ENCODE measurements around the gene MLF1. TPM values are rescaled to one million over a fixed set of nuclear protein-coding genes. Genes with fewer than 3 reads are reported as not detected.
"Not testable (repeated sequence)": the region's sequence is repeated elsewhere in the genome, so short reads cannot be mapped to it uniquely, and the experiment has no call there.

Gene MLF1
- total RNA-seq, 4 donors from 2014 or later, result 5.4 to 11.0 (median 6.0) TPM

DNA sequence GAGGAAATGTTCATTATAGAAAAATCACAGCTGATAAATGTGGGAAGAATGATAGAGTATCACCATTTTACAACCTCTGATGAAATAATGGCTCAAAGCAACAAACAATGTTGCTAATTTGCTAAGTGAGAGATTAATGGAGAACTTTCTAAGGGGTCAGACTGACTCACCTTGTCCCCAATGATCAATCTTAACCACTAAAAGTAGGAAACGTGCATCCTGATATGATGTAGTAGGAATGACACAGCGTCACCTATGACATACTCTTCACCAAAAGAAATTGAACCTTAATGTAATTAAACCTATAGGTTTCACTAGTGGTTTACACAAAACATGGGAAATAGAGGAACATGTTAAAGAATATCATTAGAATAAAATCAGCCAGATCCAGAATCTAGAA is 35.1 kb upstream of the MLF1 start:
- WGBS, 2 donors, result 83 to 89% methylated on average over 2 of the region's 2 CpGs
- no peak for TF ChIP-seq POLR2A (IDR thresholded peaks at IDR 0.05)
- TF ChIP-seq, protein P1, sequence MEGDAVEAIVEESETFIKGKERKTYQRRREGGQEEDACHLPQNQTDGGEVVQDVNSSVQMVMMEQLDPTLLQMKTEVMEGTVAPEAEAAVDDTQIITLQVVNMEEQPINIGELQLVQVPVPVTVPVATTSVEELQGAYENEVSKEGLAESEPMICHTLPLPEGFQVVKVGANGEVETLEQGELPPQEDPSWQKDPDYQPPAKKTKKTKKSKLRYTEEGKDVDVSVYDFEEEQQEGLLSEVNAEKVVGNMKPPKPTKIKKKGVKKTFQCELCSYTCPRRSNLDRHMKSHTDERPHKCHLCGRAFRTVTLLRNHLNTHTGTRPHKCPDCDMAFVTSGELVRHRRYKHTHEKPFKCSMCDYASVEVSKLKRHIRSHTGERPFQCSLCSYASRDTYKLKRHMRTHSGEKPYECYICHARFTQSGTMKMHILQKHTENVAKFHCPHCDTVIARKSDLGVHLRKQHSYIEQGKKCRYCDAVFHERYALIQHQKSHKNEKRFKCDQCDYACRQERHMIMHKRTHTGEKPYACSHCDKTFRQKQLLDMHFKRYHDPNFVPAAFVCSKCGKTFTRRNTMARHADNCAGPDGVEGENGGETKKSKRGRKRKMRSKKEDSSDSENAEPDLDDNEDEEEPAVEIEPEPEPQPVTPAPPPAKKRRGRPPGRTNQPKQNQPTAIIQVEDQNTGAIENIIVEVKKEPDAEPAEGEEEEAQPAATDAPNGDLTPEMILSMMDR (IDR thresholded peaks at IDR 0.05), result no peak
- no peak overlapping the region for H3K4me3 ChIP-seq (ENCODE audit: low read depth, poor library complexity, severe bottlenecking)
- no peak for DNase-seq (ENCODE audit: low spot score in 2 of 2)
- intact Hi-C loops (cut with DNase I; ENCODE audit: low total_unique reads), result no loop called here

DNA sequence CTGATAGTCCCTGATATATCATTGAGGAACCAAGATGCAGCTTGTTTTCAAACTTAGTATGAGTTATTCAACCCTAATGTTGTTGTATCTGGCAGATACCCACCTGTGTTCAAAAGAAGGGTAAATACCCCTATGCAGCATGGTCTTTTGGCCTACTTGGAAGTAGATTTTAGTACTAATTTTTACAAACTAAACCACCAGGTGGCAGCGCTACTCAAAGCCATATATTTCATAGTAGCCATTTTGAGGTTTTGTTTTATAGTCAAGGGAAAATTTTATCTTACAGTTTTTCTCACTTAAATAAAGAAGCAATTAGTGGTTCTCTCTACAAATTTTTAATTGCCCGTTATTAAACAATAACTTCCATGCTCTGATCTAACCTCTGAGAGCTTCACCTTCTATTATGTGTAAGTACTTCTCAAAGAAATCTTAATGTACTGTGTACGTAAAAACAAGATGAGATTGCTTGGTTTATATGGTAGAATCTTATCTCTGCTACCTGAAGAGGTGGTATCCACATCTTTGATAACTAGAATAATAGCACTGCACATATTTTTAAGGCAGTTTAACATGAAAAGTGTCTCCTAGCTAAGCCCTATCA is 31.5 kb upstream of the MLF1 start:
- no peak for TF ChIP-seq POLR2A (IDR thresholded peaks at IDR 0.05)
- TF ChIP-seq, protein P1 (IDR thresholded peaks at IDR 0.05), result no peak
- DNase-seq (ENCODE audit: low spot score in 2 of 2), result no peak
- WGBS, 2 donors, result 82 to 84% methylated on average over 3 of the region's 3 CpGs
- intact Hi-C loops (cut with DNase I; ENCODE audit: low total_unique reads), result no loop called here
- no peak overlapping the region for H3K4me3 ChIP-seq (ENCODE audit: low read depth, poor library complexity, severe bottlenecking)

DNA sequence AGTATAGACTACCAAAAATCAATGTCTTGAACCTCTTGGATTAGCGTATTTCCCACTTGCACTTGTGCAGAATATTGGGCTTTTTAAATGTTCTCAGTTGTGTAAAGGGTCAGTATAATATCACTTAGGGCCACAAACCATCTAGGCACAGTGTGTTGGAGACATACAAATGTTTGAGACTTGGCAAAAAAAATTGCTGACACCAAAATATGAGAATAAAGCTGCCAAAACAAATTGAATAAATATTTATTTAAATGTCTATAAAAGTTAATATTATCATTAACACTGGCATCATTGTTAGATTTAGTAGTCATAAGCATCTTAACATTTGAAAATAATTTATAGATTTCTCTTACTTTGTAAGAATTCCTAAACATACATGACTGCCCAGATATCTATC is 30.9 kb upstream of the MLF1 start:
- H3K4me3 ChIP-seq (ENCODE audit: low read depth, poor library complexity, severe bottlenecking), result no peak overlapping the region
- TF ChIP-seq, protein P1 (IDR thresholded peaks at IDR 0.05), result no peak
- no peak for TF ChIP-seq POLR2A (IDR thresholded peaks at IDR 0.05)
- intact Hi-C loops (cut with DNase I; ENCODE audit: low total_unique reads), result no loop called here
- WGBS, 2 donors, result 82 to 98% methylated on average over 1 of the region's 1 CpG
- no peak for DNase-seq (ENCODE audit: low spot score in 2 of 2)

DNA sequence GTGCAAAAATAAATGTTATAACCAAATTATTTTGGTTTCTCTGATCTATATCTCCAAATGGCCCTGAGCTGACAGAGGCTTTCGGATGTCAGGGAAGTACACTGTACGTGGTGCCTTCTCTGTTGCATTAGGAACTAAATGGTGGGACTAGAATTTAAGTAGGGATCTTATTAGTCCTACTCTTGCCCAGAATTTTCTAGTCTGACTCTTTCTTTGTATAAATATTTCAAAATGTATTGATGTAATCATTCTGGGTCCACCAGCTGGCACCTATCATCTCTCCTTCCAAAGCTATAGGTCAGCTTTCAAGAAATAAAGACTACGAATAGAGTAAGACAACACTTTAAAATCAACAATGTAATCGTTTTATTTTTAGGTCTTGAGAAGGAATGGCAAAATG is 22.3 kb upstream of the MLF1 start:
- TF ChIP-seq, protein P1 (IDR thresholded peaks at IDR 0.05), result no peak
- H3K4me3 ChIP-seq (ENCODE audit: low read depth, poor library complexity, severe bottlenecking), result no peak overlapping the region
- no peak for DNase-seq (ENCODE audit: low spot score in 2 of 2)
- intact Hi-C loops (cut with DNase I; ENCODE audit: low total_unique reads), result no loop called here
- WGBS, 2 donors, result 91 to 93% methylated on average over 4 of the region's 4 CpGs

DNA sequence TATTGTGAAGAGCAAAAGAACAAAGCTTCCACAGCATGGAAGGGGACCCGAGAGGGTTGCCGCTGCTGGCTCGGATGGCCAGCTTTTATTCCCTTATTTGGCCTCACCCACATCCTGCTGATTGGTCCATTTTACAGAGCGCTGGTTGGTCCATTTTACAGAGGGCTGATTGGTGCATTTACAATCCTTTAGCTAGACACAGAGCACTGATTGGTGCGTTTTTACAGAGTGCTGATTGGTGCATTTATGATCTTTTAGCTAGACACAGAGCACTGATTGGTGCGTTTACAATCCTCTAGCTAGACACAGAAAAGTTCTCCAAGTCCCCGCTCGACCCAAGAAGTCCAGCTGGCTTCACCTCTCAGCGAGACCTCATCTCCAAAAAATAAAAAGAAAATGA is 21.1 kb upstream of the MLF1 start:
- H3K4me3 ChIP-seq (ENCODE audit: low read depth, poor library complexity, severe bottlenecking); intact Hi-C loops (cut with DNase I; ENCODE audit: low total_unique reads); DNase-seq (ENCODE audit: low spot score in 2 of 2): not testable (repeated sequence)
- WGBS, 2 donors, result 95 to 98% methylated on average over 9 of the region's 9 CpGs

DNA sequence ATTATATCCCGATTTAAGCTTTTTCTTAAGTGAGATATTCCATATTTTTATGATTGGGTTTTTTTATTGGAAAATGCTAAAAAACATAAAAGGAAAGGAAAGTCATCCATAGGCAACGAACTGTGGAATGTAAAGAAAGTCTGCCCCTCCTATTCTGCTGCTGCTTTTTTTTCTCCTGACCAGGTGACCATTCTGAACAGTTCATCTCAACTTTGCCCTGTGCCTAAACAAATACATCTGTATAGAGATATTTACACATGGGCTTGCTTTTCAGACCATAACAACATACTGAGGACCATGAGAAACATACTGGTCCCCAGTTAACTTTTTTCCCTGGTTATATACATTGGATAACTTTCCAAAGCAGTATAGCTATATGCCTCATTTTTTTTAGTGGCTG is 18.9 kb upstream of the MLF1 start:
- H3K4me3 ChIP-seq (ENCODE audit: low read depth, poor library complexity, severe bottlenecking), result no peak overlapping the region
- 83 to 88% methylated on average over 2 of the region's 2 CpGs for WGBS, 2 donors
- intact Hi-C loops (cut with DNase I; ENCODE audit: low total_unique reads), result no loop called here
- DNase-seq (ENCODE audit: low spot score in 2 of 2), result no peak
- TF ChIP-seq POLR2A (IDR thresholded peaks at IDR 0.05), result no peak
- TF ChIP-seq, protein P1 (IDR thresholded peaks at IDR 0.05), result no peak

All from lower leg skin (tissue), 4 donors.